Neural cell (in vitro differentiated cells): ENCODE results near the gene GALNT13. TPM values are rescaled to one million over a fixed set of nuclear protein-coding genes. Genes with fewer than 3 reads are reported as not detected.

ENCODE experiments used
- H2AFZ ChIP-seq: fragments of 200-600, 300-800 bp; sonication (generic), shearing (Covaris generic); 2 replicates; pipeline ENCODE4 v1.6.0; 2014; ENCODE audit warnings: low read depth, mild to moderate bottlenecking, antibody characterized with exemption, low read length, moderate library complexity
- H3F3A ChIP-seq: fragments of 200-600 bp; shearing (Covaris generic); 2 replicates; pipeline ENCODE4 v1.6.1; 2016; ENCODE audit warnings: mild to moderate bottlenecking, moderate library complexity, mixed read lengths, antibody characterized with exemption, low read length; ENCODE audit not compliant: insufficient read depth, poor library complexity, severe bottlenecking
- H3K27ac ChIP-seq: fragments of 200-600, 300-800 bp; sonication (generic), shearing (Covaris generic); 2 replicates; pipeline ENCODE4 v1.5.1; 2014; ENCODE audit warnings: mild to moderate bottlenecking, low read length, moderate library complexity
- H3K27me3 ChIP-seq: fragments of 300-800, 200-600 bp; sonication (generic), shearing (Covaris generic); 2 replicates; pipeline ENCODE4 v1.6.0; 2014; ENCODE audit warnings: mild to moderate bottlenecking, low read depth, low read length, moderate library complexity; ENCODE audit not compliant: insufficient read depth
- H3K36me3 ChIP-seq: fragments of 300-800, 200-600 bp; sonication (generic), shearing (Covaris generic); 2 replicates; pipeline ENCODE4 v1.5.1; 2014; ENCODE audit warnings: mild to moderate bottlenecking, antibody characterized with exemption, low read length, moderate library complexity; ENCODE audit not compliant: insufficient read depth
- H3K4me2 ChIP-seq: fragments of 300-800, 200-600 bp; sonication (generic), shearing (Covaris generic); 2 replicates; pipeline ENCODE4 v1.6.0; 2014; ENCODE audit warnings: mild to moderate bottlenecking, low read length
- H3K4me3 ChIP-seq: fragments of 300-800, 200-600 bp; sonication (generic), shearing (Covaris generic); 2 replicates; pipeline ENCODE4 v1.5.1; 2014; ENCODE audit warnings: mild to moderate bottlenecking, low read length, moderate library complexity
- H3K79me2 ChIP-seq: fragments of 200-600 bp; shearing (Covaris generic); replicated peaks from 2 replicates; pipeline ENCODE4 v1.6.0; 2014; ENCODE audit warnings: mild to moderate bottlenecking, low read length, moderate library complexity; ENCODE audit not compliant: insufficient read depth
- H3K9ac ChIP-seq: fragments of 300-800, 200-600 bp; sonication (generic), shearing (Covaris generic); 2 replicates; pipeline ENCODE4 v1.6.1; 2016; ENCODE audit warnings: mild to moderate bottlenecking, low read length, mixed read lengths
- H3K9me2 ChIP-seq: fragments of 200-600 bp; shearing (Covaris generic); 2 replicates; pipeline ENCODE4 v1.6.1; 2016; ENCODE audit warnings: mild to moderate bottlenecking, low read length, mixed read lengths; ENCODE audit not compliant: insufficient read depth
- H3K9me3 ChIP-seq: fragments of 200-600, 300-800 bp; sonication (generic), shearing (Covaris generic); 2 replicates; pipeline ENCODE4 v1.6.1; 2016; ENCODE audit warnings: mild to moderate bottlenecking, mixed run types, low read length, moderate library complexity, mixed read lengths
- H4K20me1 ChIP-seq: fragments of 200-600 bp; shearing (Covaris generic); 2 replicates; pipeline ENCODE4 v1.6.1; 2016; ENCODE audit warnings: mild to moderate bottlenecking, mixed run types; ENCODE audit not compliant: insufficient read depth
- EP300 ChIP-seq: fragments of 450-650 bp; conservative IDR thresholded peaks from 2 replicates; pipeline ENCODE4 v1.6.1; 2014; ENCODE audit warnings: antibody characterized with exemption, mild to moderate bottlenecking, moderate library complexity; ENCODE audit not compliant: poor library complexity, severe bottlenecking
- EZH2 ChIP-seq: fragments of 200-600, 300-800 bp; shearing (Covaris generic), sonication (generic); IDR thresholded peaks from 2 replicates; pipeline ENCODE4 v1.6.1; 2014; ENCODE audit warnings: antibody characterized with exemption, low read length, borderline replicate concordance, mild to moderate bottlenecking; ENCODE audit not compliant: insufficient read depth, poor library complexity, severe bottlenecking
- MXI1 ChIP-seq: fragments of 450-650 bp; conservative IDR thresholded peaks from 2 replicates; pipeline ENCODE4 v1.6.1; 2014; ENCODE audit warnings: antibody characterized with exemption, mild to moderate bottlenecking; ENCODE audit not compliant: poor library complexity, severe bottlenecking
- POLR2AphosphoS5 ChIP-seq: IDR thresholded peaks from 2 replicates; pipeline ENCODE4 v1.6.1; 2012
- RAD21 ChIP-seq: fragments of 450-650 bp; conservative IDR thresholded peaks from 2 replicates; pipeline ENCODE4 v1.6.1; 2014; ENCODE audit warnings: antibody characterized with exemption, mild to moderate bottlenecking, moderate library complexity
- SMC3 ChIP-seq: fragments of 450-650 bp; conservative IDR thresholded peaks from 2 replicates; pipeline ENCODE4 v1.6.1; 2014; ENCODE audit warnings: antibody characterized with exemption, mild to moderate bottlenecking, moderate library complexity; ENCODE audit not compliant: poor library complexity
- TAF1 ChIP-seq: IDR thresholded peaks from 2 replicates; pipeline ENCODE4 v1.6.1; 2012; ENCODE audit warnings: low read depth
- polyA plus RNA-seq: library from polyadenylated mRNA; depleted of rRNA; stranded (reverse); fragments of >200 nt; gene quantifications from 2 replicates; pipeline ENCODE4 v1.2.3, GENCODE V29; 2014
- TF ChIP-seq, protein P1 (sequence below): fragments of 450-650 bp; IDR thresholded peaks from 2 replicates; pipeline ENCODE4 v1.5.1; 2014; ENCODE audit warnings: antibody characterized with exemption, mild to moderate bottlenecking, moderate library complexity; ENCODE audit not compliant: poor library complexity, severe bottlenecking
- TF ChIP-seq, protein P2 (sequence below): IDR thresholded peaks from 2 replicates; pipeline ENCODE4 v1.6.1; 2012; ENCODE audit warnings: borderline replicate concordance

Gene GALNT13
- polyA plus RNA-seq, 1 donor from 2014 or later, result 12.4 TPM

DNA sequence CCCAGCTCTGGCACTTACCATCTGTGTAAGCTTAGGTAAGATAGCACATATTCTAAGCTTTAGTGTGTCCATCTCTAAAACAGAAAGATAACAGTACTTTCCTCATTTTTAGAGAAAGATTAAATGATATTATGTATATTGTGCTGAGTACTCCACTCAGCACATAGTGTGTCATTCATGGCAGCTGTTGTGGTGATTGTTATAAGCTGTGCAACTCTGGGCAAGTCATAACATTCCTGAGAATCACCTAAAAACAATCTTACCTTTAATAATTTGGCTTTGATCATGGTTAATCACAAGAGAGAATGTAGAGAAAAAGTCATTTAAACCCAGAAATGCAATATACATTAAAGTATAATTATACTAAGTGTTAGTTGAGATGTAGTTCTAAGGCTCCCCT is 391.5 kb downstream of the GALNT13 start:
- Histone ChIP-seq H3F3A (no peaks in the 10 kb centered on the region), H3K9me2 (no peaks in the 10 kb centered on the region), H3K36me3 (no peaks in the 10 kb centered on the region), H3K9ac (no peak overlapping the region), H4K20me1 (no peaks in the 10 kb centered on the region), H3K27ac (no peak overlapping the region), H3K27me3 (no peaks in the 10 kb centered on the region), H3K4me3 (no peak overlapping the region), H3K4me2 (no peak overlapping the region), H3K9me3 (no peaks in the 10 kb centered on the region), H2AFZ (no peak overlapping the region), H3K79me2 (no peaks in the 10 kb centered on the region)
- TF ChIP-seq SMC3 (no peak), EZH2 (no peak), TAF1 (no peak), POLR2AphosphoS5 (no peak), MXI1 (no peak), EP300 (no peak), RAD21 (no peak)
- TF ChIP-seq, protein P1, sequence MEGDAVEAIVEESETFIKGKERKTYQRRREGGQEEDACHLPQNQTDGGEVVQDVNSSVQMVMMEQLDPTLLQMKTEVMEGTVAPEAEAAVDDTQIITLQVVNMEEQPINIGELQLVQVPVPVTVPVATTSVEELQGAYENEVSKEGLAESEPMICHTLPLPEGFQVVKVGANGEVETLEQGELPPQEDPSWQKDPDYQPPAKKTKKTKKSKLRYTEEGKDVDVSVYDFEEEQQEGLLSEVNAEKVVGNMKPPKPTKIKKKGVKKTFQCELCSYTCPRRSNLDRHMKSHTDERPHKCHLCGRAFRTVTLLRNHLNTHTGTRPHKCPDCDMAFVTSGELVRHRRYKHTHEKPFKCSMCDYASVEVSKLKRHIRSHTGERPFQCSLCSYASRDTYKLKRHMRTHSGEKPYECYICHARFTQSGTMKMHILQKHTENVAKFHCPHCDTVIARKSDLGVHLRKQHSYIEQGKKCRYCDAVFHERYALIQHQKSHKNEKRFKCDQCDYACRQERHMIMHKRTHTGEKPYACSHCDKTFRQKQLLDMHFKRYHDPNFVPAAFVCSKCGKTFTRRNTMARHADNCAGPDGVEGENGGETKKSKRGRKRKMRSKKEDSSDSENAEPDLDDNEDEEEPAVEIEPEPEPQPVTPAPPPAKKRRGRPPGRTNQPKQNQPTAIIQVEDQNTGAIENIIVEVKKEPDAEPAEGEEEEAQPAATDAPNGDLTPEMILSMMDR, result no peak
- TF ChIP-seq, protein P2, sequence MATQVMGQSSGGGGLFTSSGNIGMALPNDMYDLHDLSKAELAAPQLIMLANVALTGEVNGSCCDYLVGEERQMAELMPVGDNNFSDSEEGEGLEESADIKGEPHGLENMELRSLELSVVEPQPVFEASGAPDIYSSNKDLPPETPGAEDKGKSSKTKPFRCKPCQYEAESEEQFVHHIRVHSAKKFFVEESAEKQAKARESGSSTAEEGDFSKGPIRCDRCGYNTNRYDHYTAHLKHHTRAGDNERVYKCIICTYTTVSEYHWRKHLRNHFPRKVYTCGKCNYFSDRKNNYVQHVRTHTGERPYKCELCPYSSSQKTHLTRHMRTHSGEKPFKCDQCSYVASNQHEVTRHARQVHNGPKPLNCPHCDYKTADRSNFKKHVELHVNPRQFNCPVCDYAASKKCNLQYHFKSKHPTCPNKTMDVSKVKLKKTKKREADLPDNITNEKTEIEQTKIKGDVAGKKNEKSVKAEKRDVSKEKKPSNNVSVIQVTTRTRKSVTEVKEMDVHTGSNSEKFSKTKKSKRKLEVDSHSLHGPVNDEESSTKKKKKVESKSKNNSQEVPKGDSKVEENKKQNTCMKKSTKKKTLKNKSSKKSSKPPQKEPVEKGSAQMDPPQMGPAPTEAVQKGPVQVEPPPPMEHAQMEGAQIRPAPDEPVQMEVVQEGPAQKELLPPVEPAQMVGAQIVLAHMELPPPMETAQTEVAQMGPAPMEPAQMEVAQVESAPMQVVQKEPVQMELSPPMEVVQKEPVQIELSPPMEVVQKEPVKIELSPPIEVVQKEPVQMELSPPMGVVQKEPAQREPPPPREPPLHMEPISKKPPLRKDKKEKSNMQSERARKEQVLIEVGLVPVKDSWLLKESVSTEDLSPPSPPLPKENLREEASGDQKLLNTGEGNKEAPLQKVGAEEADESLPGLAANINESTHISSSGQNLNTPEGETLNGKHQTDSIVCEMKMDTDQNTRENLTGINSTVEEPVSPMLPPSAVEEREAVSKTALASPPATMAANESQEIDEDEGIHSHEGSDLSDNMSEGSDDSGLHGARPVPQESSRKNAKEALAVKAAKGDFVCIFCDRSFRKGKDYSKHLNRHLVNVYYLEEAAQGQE, result no peak

DNA sequence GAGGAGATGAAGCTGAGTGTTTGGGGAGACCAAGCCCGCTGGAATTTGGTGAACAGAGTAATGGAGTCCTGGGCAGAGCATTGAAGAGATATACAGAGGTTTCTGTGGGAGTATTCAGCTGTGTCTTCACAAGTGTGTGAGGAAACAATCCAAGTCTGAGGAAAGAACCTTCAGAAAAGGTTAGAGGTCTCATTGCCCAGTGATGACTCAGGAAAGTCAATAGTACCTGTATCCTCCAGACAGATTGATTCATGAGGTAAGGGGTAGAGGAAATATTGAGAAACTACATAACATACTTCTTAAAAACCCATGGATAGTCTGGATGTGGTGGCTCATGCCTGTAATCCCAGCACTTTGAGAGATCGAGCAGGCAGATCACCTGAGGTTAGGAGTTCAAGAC is 392.3 kb downstream of the GALNT13 start:
- Histone ChIP-seq H3K9me3 (no peaks in the 10 kb centered on the region), H2AFZ (no peak overlapping the region), H3K9me2 (no peaks in the 10 kb centered on the region), H3K4me2 (no peak overlapping the region), H3K27ac (no peak overlapping the region), H3K4me3 (no peak overlapping the region), H3K36me3 (no peaks in the 10 kb centered on the region), H3K9ac (no peak overlapping the region), H3F3A (no peaks in the 10 kb centered on the region), H4K20me1 (no peaks in the 10 kb centered on the region), H3K79me2 (no peaks in the 10 kb centered on the region), H3K27me3 (no peaks in the 10 kb centered on the region)
- TF ChIP-seq EZH2 (no peak), POLR2AphosphoS5 (no peak), MXI1 (no peak), TAF1 (no peak), RAD21 (no peak), SMC3 (no peak), EP300 (no peak)
- TF ChIP-seq, protein P2, result no peak
- TF ChIP-seq, protein P1, result no peak
